ENCODE results near the gene FOXS1.

FOXS1 gene

GRCh38 chr20:31845300-31845863 lies at the start of gene FOXS1:
TSS of gene FOXS1 (minus strand) at chr20:31845604. CDS start at chr20:31845542, 62 bp downstream.
- DNase-seq: peak in 8 of 14 donors; percentile 3 to 69 (median 28)

- peak in 1 of 14 donors; percentile 8 for DNase-seq
Measured at GRCh38 chr20:31890646-31891045, 45.2 kb upstream of the FOXS1 start.

GRCh38 chr20:31883829-31884228 lies 38.4 kb upstream of the FOXS1 start:
- DNase-seq: no peak

- no peak for DNase-seq
Measured at GRCh38 chr20:31881945-31882344, 36.5 kb upstream of the FOXS1 start.

- peak; percentile 49 to 95 (median 87) for DNase-seq
Measured at GRCh38 chr20:31879143-31879987, 34.0 kb upstream of the FOXS1 start.

- no peak for DNase-seq
Measured at GRCh38 chr20:31877684-31878083, 32.3 kb upstream of the FOXS1 start.

- no peak for DNase-seq
Measured at GRCh38 chr20:31875671-31876070, 30.3 kb upstream of the FOXS1 start.

- DNase-seq: no peak
Measured at GRCh38 chr20:31872406-31872805, 27.0 kb upstream of the FOXS1 start.

GRCh38 chr20:31871618-31871954 lies 26.2 kb upstream of the FOXS1 start:
- DNase-seq: no peak

GRCh38 chr20:31870726-31871617 lies 25.6 kb upstream of the FOXS1 start:
- DNase-seq: peak in 3 of 14 donors; percentile 37 to 62 (median 44)

GRCh38 chr20:31869942-31870725 lies 24.7 kb upstream of the FOXS1 start, which contains the start of the genes DUSP15 and TTLL9:
TSS of gene DUSP15 (minus strand) at chr20:31870527. CDS start at chr20:31870337, 190 bp downstream.
TSS of gene TTLL9 (plus strand) at chr20:31870634. CDS start at chr20:31871127, 493 bp downstream.
- DNase-seq: peak in 13 of 14 donors; percentile 37 to 87 (median 76)

GRCh38 chr20:31869673-31869941 lies 24.2 kb upstream of the FOXS1 start:
- DNase-seq: no peak

GRCh38 chr20:31868853-31869672 lies 23.7 kb upstream of the FOXS1 start:
- DNase-seq: peak in 1 of 14 donors; percentile 28

GRCh38 chr20:31866221-31866620 lies 20.8 kb upstream of the FOXS1 start:
- no peak for DNase-seq

- DNase-seq: no peak
Measured at GRCh38 chr20:31864521-31865400, 19.4 kb upstream of the FOXS1 start.

GRCh38 chr20:31863296-31864085 lies 18.1 kb upstream of the FOXS1 start:
- DNase-seq: no peak

GRCh38 chr20:31862506-31862905 lies 17.1 kb upstream of the FOXS1 start:
- no peak for DNase-seq

- no peak for DNase-seq
Measured at GRCh38 chr20:31862157-31862470, 16.7 kb upstream of the FOXS1 start.

GRCh38 chr20:31861385-31862156 lies 16.2 kb upstream of the FOXS1 start:
- DNase-seq: peak in 3 of 14 donors; percentile 6 to 56 (median 17)
